ENCODE results near the gene LRRK1. TPM values are rescaled to one million over a fixed set of nuclear protein-coding genes. Genes with fewer than 3 reads are reported as not detected.

The LRRK1 gene
- total RNA-seq, 3 donors from 2014 or later (not counting 1 experiment from before 2014, with no cell fraction given) = 1.2 to 5.5 (median 3.2) TPM

GRCh38 chr15:101118615-101119014 lies 199.5 kb downstream of the LRRK1 start:
- intact Hi-C loops (cut with micrococcal nuclease) = no loop called here
- no peaks in the 10 kb centered on the region for H3K9me3 Mint-ChIP-seq
- Histone ChIP-seq H3K4me1 (ENCODE audit: control insufficient read depth, insufficient read depth, low read length) (peaks cover 26% of the 10 kb centered on the region), H3K27ac (ENCODE audit: low read length) (no peak overlapping the region), H3K27me3 (ENCODE audit: control insufficient read depth, insufficient read depth, low read length) (no peaks in the 10 kb centered on the region), H3K36me3 (ENCODE audit: control insufficient read depth, insufficient read depth, low read length) (no peaks in the 10 kb centered on the region), H3K9me3 (ENCODE audit: control insufficient read depth, insufficient read depth, low read length) (no peaks in the 10 kb centered on the region), H3K4me3 (ENCODE audit: low read length) (no peak overlapping the region)
- no peak overlapping the region for H3K4me3 Mint-ChIP-seq
- H3K36me3 Mint-ChIP-seq = no peaks in the 10 kb centered on the region
- no peak overlapping the region for H3K27ac Mint-ChIP-seq
- peaks cover 0 to 3% of the 10 kb centered on the region in 2 donors for H3K27me3 Mint-ChIP-seq (ENCODE audit: low read depth in 2 of 2)
- ATAC-seq = no peak
- DNase-seq = no peak
- WGBS (ENCODE audit: insufficient coverage) = 96% methylated on average over 10 of the region's 10 CpGs
- TF ChIP-seq CTCF (IDR thresholded peaks at IDR 0.05) = no peak
- peaks cover 23 to 24% of the 10 kb centered on the region in 2 donors for H3K4me1 Mint-ChIP-seq

- 100% methylated on average over 2 of the region's 2 CpGs for WGBS (ENCODE audit: insufficient coverage)
- Histone ChIP-seq H3K27ac (ENCODE audit: low read length) (no peak overlapping the region), H3K4me1 (ENCODE audit: control insufficient read depth, insufficient read depth, low read length) (peaks cover 28% of the 10 kb centered on the region), H3K4me3 (ENCODE audit: low read length) (no peak overlapping the region), H3K27me3 (ENCODE audit: control insufficient read depth, insufficient read depth, low read length) (no peaks in the 10 kb centered on the region), H3K9me3 (ENCODE audit: control insufficient read depth, insufficient read depth, low read length) (no peaks in the 10 kb centered on the region), H3K36me3 (ENCODE audit: control insufficient read depth, insufficient read depth, low read length) (no peaks in the 10 kb centered on the region)
- H3K9me3 Mint-ChIP-seq = no peaks in the 10 kb centered on the region
- intact Hi-C loops (cut with micrococcal nuclease) = no loop called here
- H3K36me3 Mint-ChIP-seq = no peaks in the 10 kb centered on the region
- ATAC-seq (no peak), DNase-seq (no peak)
- no peak overlapping the region for H3K4me3 Mint-ChIP-seq
- peaks cover 0 to 3% of the 10 kb centered on the region in 2 donors for H3K27me3 Mint-ChIP-seq (ENCODE audit: low read depth in 2 of 2)
- no peak for TF ChIP-seq CTCF (IDR thresholded peaks at IDR 0.05)
- peaks cover 29% of the 10 kb centered on the region in 2 donors for H3K4me1 Mint-ChIP-seq
- no peak overlapping the region for H3K27ac Mint-ChIP-seq
Observed at GRCh38 chr15:101119181-101119580, 200.0 kb downstream of the LRRK1 start.

Other genes with a start within 250 kb of the LRRK1 start
- gene ALDH1A3, start 39.5 kb upstream of the LRRK1 start, total RNA-seq = not detected

All from natural killer cell (primary cell).